K562 (cell line): ENCODE data around the gene PITPNB.

Source experiments
- CHD2 ChIP-seq: IDR thresholded peaks from 2 replicates; pipeline ENCODE4 v1.6.1; 2011; ENCODE audit warnings: low read depth, low read length
- ELF1 ChIP-seq: fragments of 200-800 bp; sonication (Bioruptor generic); IDR thresholded peaks from 2 replicates; pipeline ENCODE4 v1.6.1; 2016; ENCODE audit warnings: missing genetic modification characterization, missing compliant biosample characterization
- HNRNPH1 ChIP-seq: fragments of 200-400 bp; formaldehyde crosslinking; optimal IDR thresholded peaks from 2 replicates; pipeline ENCODE3; 2017; ENCODE audit warnings: low read depth, mild to moderate bottlenecking, low read length, moderate library complexity
- POLR2A ChIP-seq: fragments of 450-650 bp; conservative IDR thresholded peaks from 2 replicates; pipeline ENCODE4 v1.6.1; 2016
- TCF7L2 ChIP-seq: fragments of 150-350 bp; IDR thresholded peaks from 2 replicates; pipeline ENCODE4 v1.6.1; 2016; ENCODE audit warnings: low read depth, mild to moderate bottlenecking, low read length, moderate library complexity
- TRIM28 ChIP-seq: fragments of 450-650 bp; IDR thresholded peaks from 2 replicates; pipeline ENCODE4 v1.6.1; 2017
- ZFP1 ChIP-seq: fragments of 450-650 bp; formaldehyde crosslinking; IDR thresholded peaks from 2 replicates; pipeline ENCODE4 v1.4.0; 2020; ENCODE audit warnings: mild to moderate bottlenecking, mixed read lengths
- TF ChIP-seq, protein P1 (sequence below): sonication (generic); formaldehyde crosslinking; IDR thresholded peaks from 2 replicates; pipeline ENCODE4 v1.8.1; 2022; ENCODE audit warnings: missing genetic modification reagents

DNA sequence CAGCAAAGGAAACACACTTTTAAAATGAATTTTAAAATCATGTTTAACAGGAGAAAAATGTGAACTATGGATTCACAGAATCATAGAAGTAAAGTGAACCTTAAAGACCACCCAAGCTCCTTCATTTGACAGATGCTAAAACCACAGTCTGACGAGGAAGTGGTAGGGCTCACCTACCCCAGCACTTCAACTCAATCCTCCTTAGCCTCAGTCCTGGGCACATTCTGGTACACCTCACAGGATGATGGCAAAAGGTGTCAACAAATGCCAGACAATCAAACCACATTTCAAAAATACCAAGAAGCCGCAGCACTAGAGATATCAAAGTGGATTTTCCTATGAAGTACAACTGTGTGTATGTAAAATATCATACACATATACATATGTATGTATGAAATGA lies 43.1 kb downstream of the PITPNB start:
- no peak for TF ChIP-seq TCF7L2
- TF ChIP-seq CHD2, result no peak
- TF ChIP-seq, protein P1, sequence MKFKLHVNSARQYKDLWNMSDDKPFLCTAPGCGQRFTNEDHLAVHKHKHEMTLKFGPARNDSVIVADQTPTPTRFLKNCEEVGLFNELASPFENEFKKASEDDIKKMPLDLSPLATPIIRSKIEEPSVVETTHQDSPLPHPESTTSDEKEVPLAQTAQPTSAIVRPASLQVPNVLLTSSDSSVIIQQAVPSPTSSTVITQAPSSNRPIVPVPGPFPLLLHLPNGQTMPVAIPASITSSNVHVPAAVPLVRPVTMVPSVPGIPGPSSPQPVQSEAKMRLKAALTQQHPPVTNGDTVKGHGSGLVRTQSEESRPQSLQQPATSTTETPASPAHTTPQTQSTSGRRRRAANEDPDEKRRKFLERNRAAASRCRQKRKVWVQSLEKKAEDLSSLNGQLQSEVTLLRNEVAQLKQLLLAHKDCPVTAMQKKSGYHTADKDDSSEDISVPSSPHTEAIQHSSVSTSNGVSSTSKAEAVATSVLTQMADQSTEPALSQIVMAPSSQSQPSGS (CRISPR knock-in tag), result no peak
- TF ChIP-seq ZFP1 (CRISPR knock-in tag), result no peak
- TF ChIP-seq TRIM28, result no peak
- TF ChIP-seq ELF1 (tag), result no peak
- no peak for TF ChIP-seq HNRNPH1
- TF ChIP-seq POLR2A, result no peak
